H1 (cell line): ENCODE results near the gene SLC7A14. TPM values are rescaled to one million over a fixed set of nuclear protein-coding genes. Genes with fewer than 3 reads are reported as not detected.

Experiments
- CTCF ChIA-PET: fragments of 300-600 bp; sonication (Branson Sonifier 250); formaldehyde crosslinking; loops from one replicate; lab custom pipeline; 2021; ENCODE audit not compliant: partially characterized antibody; lab: Charles Lee
- POLR2A ChIA-PET: fragments of 300-600 bp; sonication (Branson Sonifier 250); formaldehyde crosslinking; loops from one replicate; lab custom pipeline; 2021; ENCODE audit warnings: inconsistent platforms; ENCODE audit not compliant: partially characterized antibody; lab: Charles Lee
- DNase-seq, 2 experiments: peaks; one replicate each; pipeline versions ENCODE4 v3.0.0 to v3.0.0-alpha.2; 2010 to 2022; ENCODE audit warnings: low spot score in 2 of 2, low read depth in 1 of 2, mixed read lengths in 1 of 2
- FAIRE-seq: peaks from 2 replicates; lab custom pipeline; 2011; peaks lifted over from hg19 to GRCh38; lab: Jason Lieb, UNC
- H2AFZ ChIP-seq: 2 replicates; pipeline ENCODE4 v1.8.1; 2012; ENCODE audit warnings: low read length, inconsistent platforms
- H2AK5ac ChIP-seq: 2 replicates; pipeline ENCODE4 v1.6.1; 2013; ENCODE audit warnings: low read depth, low read length
- H2BK120ac ChIP-seq: replicated peaks from 2 replicates; pipeline ENCODE3; 2013; ENCODE audit warnings: low read depth, low read length, inconsistent platforms
- H2BK12ac ChIP-seq: 2 replicates; pipeline ENCODE4 v1.6.1; 2013; ENCODE audit warnings: low read depth, low read length
- H2BK15ac ChIP-seq: 2 replicates; pipeline ENCODE4 v1.6.1; 2013; ENCODE audit warnings: low read length
- H2BK20ac ChIP-seq: 2 replicates; pipeline ENCODE4 v1.6.1; 2013; ENCODE audit warnings: low read length
- H2BK5ac ChIP-seq: 2 replicates; pipeline ENCODE4 v1.6.1; 2013; ENCODE audit warnings: low read depth, low read length
- H3K14ac ChIP-seq: 2 replicates; pipeline ENCODE4 v1.6.1; 2013; ENCODE audit warnings: inconsistent platforms; ENCODE audit not compliant: insufficient read length
- H3K18ac ChIP-seq: 2 replicates; pipeline ENCODE4 v1.6.1; 2013; ENCODE audit warnings: low read length; ENCODE audit errors: extremely low read depth
- H3K23ac ChIP-seq: 2 replicates; pipeline ENCODE4 v1.6.1; 2013; ENCODE audit warnings: inconsistent platforms; ENCODE audit not compliant: insufficient read length
- H3K23me2 ChIP-seq: 2 replicates; pipeline ENCODE4 v1.6.1; 2013; ENCODE audit warnings: low read depth, low read length
- H3K27ac ChIP-seq: 2 replicates; pipeline ENCODE4 v1.6.1; 2011; ENCODE audit warnings: low read depth, low read length, inconsistent platforms
- H3K27me3 ChIP-seq, 4 experiments: replicated peaks in 1 of 4; 1 replicate in 1 of 4; 2 replicates in 3 of 4; pipeline versions ENCODE4 v1.6.1 to v1.8.1; 2011 to 2013; ENCODE audit warnings: low read length in 3 of 4, mild to moderate bottlenecking in 3 of 4, inconsistent platforms in 2 of 4, mixed read lengths in 2 of 4, moderate library complexity in 1 of 4; ENCODE audit not compliant: control insufficient read depth in 3 of 4, insufficient read depth in 3 of 4; ENCODE audit errors: extremely low read depth in 1 of 4
- H3K36me3 ChIP-seq, 4 experiments: 2 replicates each; pipeline versions ENCODE4 v1.6.1 to v1.8.1; 2011 to 2013; ENCODE audit warnings: mild to moderate bottlenecking in 4 of 4, low read length in 3 of 4, moderate library complexity in 2 of 4, control low read depth in 1 of 4, inconsistent platforms in 1 of 4; ENCODE audit not compliant: insufficient read depth in 4 of 4, control insufficient read depth in 2 of 4
- H3K4ac ChIP-seq: replicated peaks from 2 replicates; pipeline ENCODE3; 2013; ENCODE audit warnings: low read length, low read depth, mixed read lengths, inconsistent platforms; ENCODE audit not compliant: insufficient read length
- H3K4me1 ChIP-seq, 4 experiments: replicated peaks in 1 of 4; 1 replicate in 1 of 4; 2 replicates in 3 of 4; pipeline versions ENCODE4 v1.6.1 to v1.8.1; 2011 to 2013; ENCODE audit warnings: low read length in 3 of 4, inconsistent platforms in 2 of 4, mixed read lengths in 1 of 4; ENCODE audit not compliant: insufficient read depth in 4 of 4, control insufficient read depth in 3 of 4
- H3K4me2 ChIP-seq, 2 experiments: 2 replicates each; pipeline versions ENCODE4 v1.6.1 to v1.8.1; 2011 to 2013; ENCODE audit warnings: low read depth in 2 of 2, low read length in 2 of 2, control low read depth in 1 of 2, inconsistent platforms in 1 of 2, mild to moderate bottlenecking in 1 of 2; ENCODE audit not compliant: insufficient read depth in 1 of 2
- H3K4me3 ChIP-seq, 4 experiments: fragments of 200-600, 300-600 bp in 1 of 4; sonication (generic), shearing (Covaris generic), sonication (Bioruptor Twin) in 1 of 4; 2 replicates each; pipeline versions ENCODE4 v1.5.1 to v1.8.1; 2011 to 2016; ENCODE audit warnings: low read length in 4 of 4, low read depth in 3 of 4, control low read depth in 2 of 4, inconsistent platforms in 2 of 4, mild to moderate bottlenecking in 2 of 4, mixed read lengths in 1 of 4, moderate library complexity in 1 of 4; ENCODE audit not compliant: insufficient read depth in 2 of 4; ENCODE audit errors: extremely low read depth in 1 of 4
- H3K56ac ChIP-seq: replicated peaks from 2 replicates; pipeline ENCODE3; 2013; ENCODE audit warnings: low read depth, mild to moderate bottlenecking, mixed read lengths, low read length, inconsistent platforms; ENCODE audit not compliant: insufficient read length
- H3K79me1 ChIP-seq: 2 replicates; pipeline ENCODE4 v1.6.1; 2013; ENCODE audit warnings: low read depth, low read length, control low read depth
- H3K79me2 ChIP-seq, 2 experiments: 2 replicates each; pipeline versions ENCODE4 v1.6.1 to v1.8.1; 2012 to 2013; ENCODE audit warnings: low read length in 2 of 2, mild to moderate bottlenecking in 2 of 2, inconsistent platforms in 1 of 2; ENCODE audit not compliant: insufficient read depth in 2 of 2, control insufficient read depth in 1 of 2
- H3K9ac ChIP-seq, 4 experiments: replicated peaks in 1 of 4; 1 replicate in 1 of 4; 2 replicates in 3 of 4; pipeline versions ENCODE4 v1.6.1 to v1.8.1; 2011 to 2013; ENCODE audit warnings: low read depth in 3 of 4, low read length in 3 of 4, control low read depth in 2 of 4, mild to moderate bottlenecking in 2 of 4, moderate library complexity in 2 of 4, inconsistent platforms in 1 of 4; ENCODE audit errors: extremely low read depth in 1 of 4
- H3K9me3 ChIP-seq, 2 experiments: 2 replicates each; pipeline versions ENCODE4 v1.6.1 to v1.8.1; 2012 to 2013; ENCODE audit warnings: mild to moderate bottlenecking in 2 of 2, moderate library complexity in 2 of 2, control low read depth in 1 of 2, inconsistent platforms in 1 of 2, low read depth in 1 of 2, low read length in 1 of 2, mixed read lengths in 1 of 2; ENCODE audit not compliant: insufficient read depth in 2 of 2
- H4K20me1 ChIP-seq, 2 experiments: replicated peaks in 1 of 2; 2 replicates each; pipeline versions ENCODE3 to v1.8.1; 2011 to 2013; ENCODE audit warnings: inconsistent platforms in 2 of 2, low read length in 2 of 2, mild to moderate bottlenecking in 1 of 2; ENCODE audit not compliant: insufficient read depth in 2 of 2, control insufficient read depth in 1 of 2
- H4K5ac ChIP-seq: 2 replicates; pipeline ENCODE4 v1.6.1; 2013; ENCODE audit warnings: low read length, low read depth, mixed read lengths, inconsistent platforms; ENCODE audit not compliant: insufficient read length
- H4K8ac ChIP-seq: 2 replicates; pipeline ENCODE4 v1.8.0; 2013; ENCODE audit warnings: mild to moderate bottlenecking, moderate library complexity, low read length, inconsistent platforms; ENCODE audit not compliant: insufficient read depth; ENCODE audit errors: extremely low read depth
- H4K91ac ChIP-seq: replicated peaks from 2 replicates; pipeline ENCODE3; 2013; ENCODE audit warnings: low read length, mixed read lengths, inconsistent platforms; ENCODE audit not compliant: insufficient read length
- CEBPB ChIP-seq: IDR thresholded peaks from 2 replicates; pipeline ENCODE4 v1.6.1; 2012; ENCODE audit warnings: low read depth, low read length
- CHD2 ChIP-seq: IDR thresholded peaks from 2 replicates; pipeline ENCODE4 v1.6.1; 2012; ENCODE audit warnings: low read length, improper control_type of control experiment
- NRF1 ChIP-seq: IDR thresholded peaks from 2 replicates; pipeline ENCODE4 v1.6.1; 2011; ENCODE audit warnings: mild to moderate bottlenecking, low read depth, low read length, improper control_type of control experiment
- POLR2AphosphoS5 ChIP-seq: IDR thresholded peaks from 2 replicates; pipeline ENCODE4 v1.6.1; 2011; ENCODE audit warnings: low read depth, low read length
- RNF2 ChIP-seq: fragments of 200-900, 300-1000 bp; sonication (generic); IDR thresholded peaks from 2 replicates; pipeline ENCODE4 v1.7.1; 2016; ENCODE audit warnings: borderline replicate concordance, low read depth, mild to moderate bottlenecking, antibody characterized with exemption, low read length; ENCODE audit not compliant: poor library complexity, severe bottlenecking; ENCODE audit errors: missing control alignments
- SAP30 ChIP-seq: fragments of 300-600 bp; sonication (generic); IDR thresholded peaks from 2 replicates; pipeline ENCODE4 v1.7.1; 2012; ENCODE audit warnings: low read length, moderate library complexity, mild to moderate bottlenecking, inconsistent platforms; ENCODE audit not compliant: insufficient read depth, insufficient replicate concordance
- SIN3A ChIP-seq, 2 experiments: IDR thresholded peaks in 1 of 2; conservative IDR thresholded peaks in 1 of 2; 2 replicates each; pipeline ENCODE4 v1.6.1; 2011 to 2012; ENCODE audit warnings: low read length in 2 of 2, improper control_type of control experiment in 1 of 2, low read depth in 1 of 2, mild to moderate bottlenecking in 1 of 2
- SIX5 ChIP-seq: IDR thresholded peaks from 2 replicates; pipeline ENCODE4 v1.6.1; 2011; ENCODE audit warnings: mild to moderate bottlenecking, low read depth, low read length
- TAF7 ChIP-seq: optimal IDR thresholded peaks from 2 replicates; pipeline ENCODE3; 2011; ENCODE audit warnings: low read depth, mild to moderate bottlenecking, inconsistent platforms, low read length, moderate library complexity, borderline replicate concordance
- USF2 ChIP-seq: IDR thresholded peaks from 2 replicates; pipeline ENCODE4 v1.6.1; 2011; ENCODE audit warnings: low read length, improper control_type of control experiment
- YY1 ChIP-seq: IDR thresholded peaks from 2 replicates; pipeline ENCODE4 v1.6.1; 2011; ENCODE audit warnings: low read depth, mild to moderate bottlenecking, low read length
- WGBS, 2 experiments: shearing (Covaris generic) in 1 of 2; methylation state at CpG; one replicate each; pipeline versions ENCODE4 v1.1.6 to v1.1.7; 2013 to 2015; ENCODE audit warnings: low lambda C conversion rate in 2 of 2, mixed read lengths in 2 of 2, inconsistent platforms in 1 of 2, low coverage in 1 of 2, missing lambda C conversion rate in 1 of 2; ENCODE audit not compliant: insufficient replicate concordance in 2 of 2, insufficient coverage in 1 of 2, insufficient read length in 1 of 2; ENCODE audit errors: extremely low coverage in 1 of 2, missing lambda C conversion rate in 1 of 2; 5-methylcytosine and 5-hydroxymethylcytosine counted together
- polyA plus RNA-seq, 7 experiments: library from polyadenylated mRNA; depleted of rRNA in 3 of 7; stranded (reverse) in 5 of 7; unstranded in 2 of 7; fragments of >200 nt in 5 of 7; fragments of 200-250 nt in 2 of 7; gene quantifications; 1 replicate in 5 of 7; 2 replicates in 1 of 7; 4 replicates in 1 of 7; pipeline versions ENCODE4 v1.2.1 to v1.2.3, GENCODE V29; 2011 to 2013; ENCODE audit warnings: missing spikeins in 2 of 7, mixed read lengths in 2 of 7
- total RNA-seq: library from RNA; stranded (reverse); fragmentation: NEBNext Ultra II Directional; extraction: Animal tissue kit (Norgen Biotek cat#: 25700); gene quantifications from 2 replicates; pipeline ENCODE4 v1.2.1, GENCODE V29; 2021

The SLC7A14 gene
- total and polyA plus RNA-seq, 2 of the 8 experiments (the other 6 are each of a cell fraction or from before 2014, with no cell fraction given), result 0.21 to 0.95 TPM

GRCh38 chr3:170485294-170485693 is 100.6 kb downstream of the SLC7A14 start:
- Histone ChIP-seq H2AK5ac (no peak overlapping the region), H2BK5ac (no peak overlapping the region), H3K9me3 (0 out of 4 replicates have a peak, but pooled peaks cover 0 to 2% of the 10 kb centered on the region in 2 experiments), H4K5ac (no peak overlapping the region), H3K23me2 (no peaks in the 10 kb centered on the region), H4K20me1 (no peaks in the 10 kb centered on the region), H3K9ac (no peak overlapping the region), H3K23ac (no peak overlapping the region), H4K91ac (no peak overlapping the region), H2BK12ac (no peak overlapping the region), H3K4me3 (no peak overlapping the region), H3K14ac (no peak overlapping the region), H3K79me1 (no peaks in the 10 kb centered on the region), H3K79me2 (no peaks in the 10 kb centered on the region), H3K18ac (no peak overlapping the region), H2BK120ac (no peak overlapping the region), H3K56ac (no peak overlapping the region), H3K27ac (no peak overlapping the region), H3K36me3 (no peaks in the 10 kb centered on the region), H2BK15ac (no peak overlapping the region), H4K8ac (no peak overlapping the region), H3K4ac (no peak overlapping the region), H3K4me1 (peaks cover 0 to 3% (median 1%) of the 10 kb centered on the region in 4 experiments; a peak in 2 of 7 replicates), H2BK20ac (no peak overlapping the region), H2AFZ (no peak overlapping the region), H3K4me2 (no peak overlapping the region), H3K27me3 (no peaks in the 10 kb centered on the region)
- ChIA-PET CTCF (interaction anchor here (0.6 to 3.4 kb wide), 13 partner anchors 9 to 326 kb away, joined by 3 to 29 read pairs (median 4); partner anchors contain the start of gene CLDN11), POLR2A (interaction anchor here (0.8 kb wide), 1 partner anchor 239 kb away, joined by 3 read pairs; no protein-coding TSS in a partner anchor)
- DNase-seq (no peak), FAIRE-seq (no peak)
- 93% methylated on average over 3 of the region's 3 CpGs; no CpG with 5 or more reads in 1 of the 2 experiments for WGBS, 2 experiments
- TF ChIP-seq SIN3A (conservative IDR thresholded peaks at IDR 0.05 in 1 of 2, IDR thresholded peaks at IDR 0.05 in 1 of 2; ENCODE audit: low read depth in 1 of 2, low read length in 2 of 2) (no peak), NRF1 (no peak), YY1 (no peak), SIX5 (no peak), CHD2 (no peak), POLR2AphosphoS5 (no peak), USF2 (no peak), TAF7 (no peak), SAP30 (no peak), CEBPB (no peak), RNF2 (no peak)
